ENCODE measurements around the gene UBE2O.

UBE2O gene

DNA sequence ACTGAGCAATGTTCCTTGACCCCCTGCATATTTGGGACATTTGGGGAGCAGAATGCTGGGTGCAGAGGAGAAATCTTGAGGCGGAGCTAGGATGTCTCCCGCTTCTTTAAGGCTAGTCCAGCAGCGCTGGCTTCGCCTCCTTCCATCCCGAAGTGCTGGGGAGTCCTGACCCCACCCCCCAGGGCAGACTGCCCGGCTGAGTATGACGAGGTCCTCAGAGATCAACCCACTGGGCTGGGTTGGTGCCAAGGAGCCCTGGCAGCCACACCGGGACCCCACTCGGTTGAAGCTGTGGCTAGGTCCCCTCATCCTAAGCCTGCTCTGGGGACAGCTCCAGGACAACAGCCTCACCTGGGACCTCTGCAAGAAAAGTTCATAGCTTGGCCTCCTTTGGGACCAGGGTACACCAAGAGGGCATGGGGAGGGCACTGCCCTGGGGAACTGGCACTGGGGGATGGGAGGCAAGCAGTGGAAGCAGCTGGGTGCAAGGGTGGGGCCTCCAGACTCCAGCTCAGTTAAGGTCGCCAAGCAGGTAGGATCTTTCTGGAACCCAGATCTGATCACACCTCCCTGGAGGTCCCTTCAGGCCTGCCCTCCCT is 37.3 kb upstream of the UBE2O start:
- DNase-seq: no peak
- in situ Hi-C loops (cut with HindIII; ENCODE audit: low pct_ligation_motif_present, low pct_unique_long_range_greater_than_20kb, low sequenced_read_pairs): no loop called here

DNA sequence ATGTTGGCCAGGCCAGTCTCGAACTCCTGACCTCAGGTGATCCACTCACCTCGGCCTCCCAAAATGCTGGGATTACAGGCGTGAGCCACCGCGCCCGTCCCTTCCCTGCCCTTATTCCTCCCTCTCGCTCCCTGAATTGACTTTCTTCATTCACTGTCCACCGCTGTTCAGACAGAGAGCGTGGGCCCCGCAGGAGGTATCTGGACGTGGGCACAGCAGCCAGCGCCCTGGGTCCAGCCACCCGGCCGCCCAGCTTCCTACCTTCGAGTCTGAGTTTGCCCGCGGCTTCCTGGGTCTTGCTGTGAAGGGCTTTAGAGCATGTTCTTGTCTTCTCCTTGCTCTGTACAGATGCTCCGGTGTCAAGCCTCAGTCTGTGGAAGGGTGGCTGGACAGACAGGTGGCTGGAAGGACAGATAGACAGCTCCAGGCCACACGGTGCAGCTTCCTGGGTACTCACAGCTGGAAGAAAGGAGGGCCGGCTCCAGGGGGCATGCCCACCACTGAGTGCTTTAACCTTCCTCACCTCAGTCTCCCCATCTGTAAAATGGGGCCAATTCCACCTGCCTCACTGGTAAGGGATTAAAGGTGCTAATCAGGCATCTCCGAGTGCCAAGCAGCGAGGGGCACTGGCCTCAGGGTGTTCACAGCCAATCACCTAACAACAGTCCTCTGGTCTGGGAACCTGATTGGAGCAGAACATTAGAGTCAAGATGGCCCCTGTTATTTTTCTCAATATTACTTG is 34.7 kb upstream of the UBE2O start:
- no peak for DNase-seq
- in situ Hi-C loops (cut with HindIII; ENCODE audit: low pct_ligation_motif_present, low pct_unique_long_range_greater_than_20kb, low sequenced_read_pairs): no loop called here

DNA sequence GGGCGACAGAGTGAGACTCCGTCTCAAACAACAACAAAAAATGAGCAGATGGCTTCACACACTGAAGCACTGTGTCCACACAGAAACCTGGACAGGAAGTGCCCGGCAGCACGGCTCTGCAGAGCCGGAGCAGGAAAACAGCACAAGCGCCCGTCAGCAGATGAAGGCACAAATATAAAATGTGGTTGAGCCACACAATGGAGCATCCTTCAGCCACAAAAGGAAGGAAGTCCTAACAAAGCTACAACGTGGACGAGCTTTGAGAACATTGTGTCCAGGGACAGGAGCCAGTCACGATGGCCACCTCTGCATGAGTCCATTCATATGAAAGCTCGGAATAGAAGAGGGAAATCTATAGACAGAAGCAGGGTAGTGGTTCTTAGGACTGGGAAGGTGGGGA is 32.6 kb upstream of the UBE2O start:
- in situ Hi-C loops (cut with HindIII; ENCODE audit: low pct_ligation_motif_present, low pct_unique_long_range_greater_than_20kb, low sequenced_read_pairs): no loop called here
- no peak for DNase-seq

DNA sequence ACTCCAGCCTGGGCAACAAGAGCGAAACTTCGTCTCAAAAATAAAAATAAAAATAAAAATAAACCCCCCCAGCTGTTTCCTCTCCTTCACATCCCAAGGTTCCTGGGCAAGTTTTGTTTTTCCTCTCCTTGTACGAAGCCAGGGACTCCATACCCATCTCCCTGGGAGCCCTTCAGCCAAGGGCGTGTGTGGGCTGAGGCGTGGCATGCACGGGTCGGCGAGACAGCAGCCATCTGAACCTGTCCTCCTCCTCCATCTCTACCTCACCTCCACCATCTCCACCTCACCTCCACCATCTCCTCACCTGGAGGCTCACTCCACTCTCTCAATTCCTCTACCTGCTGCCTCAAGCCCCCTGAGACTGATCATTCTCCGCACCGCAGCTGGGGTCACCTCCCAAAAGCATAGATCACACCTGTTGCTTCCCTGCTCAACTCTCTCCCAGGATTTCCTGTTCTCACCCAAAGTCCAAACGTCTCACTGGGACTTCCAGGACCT is 31.3 kb upstream of the UBE2O start:
- in situ Hi-C loops (cut with HindIII; ENCODE audit: low pct_ligation_motif_present, low pct_unique_long_range_greater_than_20kb, low sequenced_read_pairs): no loop called here
- DNase-seq: no peak

DNA sequence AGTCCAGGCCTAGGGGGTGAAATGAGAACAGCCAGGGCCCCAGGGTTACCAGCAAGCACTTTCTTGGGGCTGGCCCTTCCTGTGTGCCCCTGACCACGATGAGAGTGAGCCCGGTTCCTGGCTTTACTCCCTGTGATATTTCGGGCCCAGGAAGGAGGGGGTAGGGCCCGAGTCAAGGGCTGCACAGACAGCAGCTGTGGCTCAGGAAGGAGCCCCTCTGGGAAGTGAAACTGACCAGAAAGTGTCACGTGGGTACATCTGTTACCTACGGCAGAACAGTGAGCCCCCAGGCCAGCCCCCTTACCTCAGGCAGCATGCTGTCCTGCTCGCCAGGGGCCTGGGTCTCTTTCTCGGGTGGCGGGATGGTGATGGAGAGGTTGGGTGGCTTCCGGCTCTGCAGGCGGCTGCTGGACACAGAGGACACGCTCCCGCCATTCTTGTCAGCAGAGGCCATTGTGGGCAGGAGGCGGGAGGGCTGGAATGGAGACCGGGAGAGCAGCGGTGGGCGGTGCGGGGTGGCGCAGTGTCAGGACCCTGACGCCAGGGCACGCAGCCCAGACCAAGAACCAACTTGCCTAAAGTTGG is 28.2 kb upstream of the UBE2O start:
- in situ Hi-C loops (cut with HindIII; ENCODE audit: low pct_ligation_motif_present, low pct_unique_long_range_greater_than_20kb, low sequenced_read_pairs): no loop called here
- no peak for DNase-seq

DNA sequence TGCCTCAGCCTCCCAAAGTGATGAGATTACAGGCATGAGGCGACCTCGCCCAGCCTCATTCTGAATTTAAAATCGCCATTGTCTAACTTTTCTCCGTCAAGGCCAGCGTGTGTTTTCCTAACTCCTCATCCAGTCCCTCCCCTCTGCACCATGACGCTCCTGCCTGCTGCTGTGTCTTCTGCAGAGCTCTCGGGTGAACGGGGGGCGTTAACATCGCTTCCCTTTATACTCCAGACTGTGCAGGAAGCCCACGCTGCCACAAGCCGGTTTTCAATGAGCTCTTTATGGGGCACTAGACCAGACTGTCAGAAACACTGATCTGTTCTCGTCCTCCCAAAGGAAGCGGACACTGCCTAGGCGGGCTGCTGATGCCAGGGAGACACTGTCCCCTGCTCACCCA is 27.7 kb upstream of the UBE2O start:
- no peak for DNase-seq
- in situ Hi-C loops (cut with HindIII; ENCODE audit: low pct_ligation_motif_present, low pct_unique_long_range_greater_than_20kb, low sequenced_read_pairs): no loop called here

DNA sequence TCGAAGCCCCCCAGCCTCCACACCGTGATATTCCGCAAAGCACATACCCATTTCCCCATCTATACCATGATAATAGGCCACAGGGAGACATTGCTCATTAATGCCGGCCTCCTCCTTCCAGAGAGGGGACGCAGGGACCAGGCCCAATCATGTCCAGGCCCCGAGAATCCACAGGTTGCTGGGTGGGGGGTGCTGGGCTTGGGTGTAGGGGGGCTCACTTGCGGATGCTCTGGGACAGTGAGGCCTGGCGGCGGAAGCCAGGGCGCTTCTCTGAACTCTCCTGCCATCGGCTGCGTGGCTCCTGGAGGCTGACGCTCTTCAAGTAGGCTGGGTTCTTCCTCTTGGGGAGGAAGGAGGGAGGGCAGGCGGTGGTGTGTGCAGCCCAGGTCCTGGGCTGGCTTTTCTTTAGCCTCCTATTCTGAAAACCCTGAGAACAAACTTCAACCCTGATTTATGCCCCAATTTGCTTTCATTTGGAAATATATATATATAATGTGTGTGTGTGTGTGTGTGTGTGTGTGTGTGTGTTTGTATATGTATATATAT is 26.6 kb upstream of the UBE2O start:
- no peak for DNase-seq
- in situ Hi-C loops (cut with HindIII; ENCODE audit: low pct_ligation_motif_present, low pct_unique_long_range_greater_than_20kb, low sequenced_read_pairs): no loop called here

DNA sequence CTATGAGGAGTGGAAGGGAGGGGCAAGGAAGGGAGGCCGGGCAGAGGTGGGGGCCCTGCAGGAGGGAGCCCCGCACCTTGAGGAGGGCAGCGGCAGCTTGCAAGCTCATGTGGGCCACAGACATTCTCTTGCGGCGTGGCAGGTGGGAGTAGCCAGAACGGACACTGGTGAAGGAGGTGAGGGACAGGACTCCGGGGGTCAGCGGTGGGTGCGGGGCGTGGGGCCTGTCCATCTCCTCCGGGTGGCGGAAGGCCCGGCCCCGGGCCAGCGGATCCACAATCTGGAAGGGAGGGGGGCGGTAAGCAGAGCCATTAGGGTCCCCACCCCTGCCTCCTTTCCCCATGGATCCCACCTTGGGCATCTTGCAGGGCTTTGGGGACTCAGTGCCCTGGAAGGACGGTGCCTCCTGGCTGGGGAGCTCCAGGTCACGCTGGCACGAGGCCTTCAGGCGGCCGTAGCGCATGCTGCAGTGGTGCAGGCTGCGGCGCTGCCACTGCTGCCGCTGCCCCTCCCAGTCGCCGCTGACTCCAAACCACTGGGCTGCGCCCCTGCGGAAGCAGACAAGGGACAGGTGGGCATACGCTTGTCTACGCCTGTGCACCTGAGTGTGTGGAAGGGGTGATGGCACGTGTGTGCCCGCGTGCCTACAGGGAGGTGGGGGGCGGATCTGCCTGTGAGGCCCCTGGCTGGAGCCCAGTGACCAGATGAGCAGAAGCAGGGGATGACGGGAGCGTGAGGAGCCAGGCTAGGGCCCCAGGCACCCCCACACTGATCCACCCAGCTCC is 26.0 kb upstream of the UBE2O start:
- in situ Hi-C loops (cut with HindIII; ENCODE audit: low pct_ligation_motif_present, low pct_unique_long_range_greater_than_20kb, low sequenced_read_pairs): no loop called here
- no peak for DNase-seq

DNA sequence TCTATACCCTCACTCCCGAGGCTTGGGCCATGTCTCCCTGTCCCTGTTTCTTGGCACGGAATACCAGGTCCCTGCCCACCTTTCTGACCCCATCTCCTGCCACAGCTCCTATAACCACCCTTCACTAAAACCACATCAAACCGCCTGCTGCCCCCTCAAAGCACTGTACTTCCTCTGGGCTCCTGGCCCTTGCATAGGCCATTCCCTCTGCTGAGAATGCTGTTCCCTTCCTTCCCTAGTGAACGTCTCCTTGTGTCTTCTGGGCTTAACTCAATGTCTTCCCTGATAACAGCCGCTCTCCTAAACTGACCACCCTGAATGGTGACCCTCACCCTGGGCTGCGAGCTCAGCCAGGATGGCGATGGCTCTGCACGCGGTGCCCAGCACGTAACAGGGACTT is 25.1 kb upstream of the UBE2O start:
- in situ Hi-C loops (cut with HindIII; ENCODE audit: low pct_ligation_motif_present, low pct_unique_long_range_greater_than_20kb, low sequenced_read_pairs): no loop called here
- DNase-seq: no peak

DNA sequence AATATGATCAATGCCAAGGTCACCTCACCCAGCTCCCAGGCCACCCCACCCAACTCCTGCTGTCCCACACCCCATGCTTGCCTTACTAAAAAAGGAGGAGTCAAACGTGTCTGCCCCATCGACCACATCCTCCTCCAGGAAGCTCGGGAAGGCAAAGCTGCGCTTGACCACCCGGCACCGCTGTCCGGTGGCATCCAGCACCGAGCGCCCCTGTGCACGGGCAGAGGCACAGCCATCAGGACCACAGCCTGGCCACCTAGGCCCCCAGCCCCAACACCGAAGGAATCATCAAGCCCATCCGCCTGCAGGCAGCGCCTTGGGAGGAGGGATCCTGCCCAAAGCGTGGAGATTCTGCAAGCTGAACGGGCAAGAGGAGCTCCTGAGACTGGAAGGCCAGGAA is 24.6 kb upstream of the UBE2O start:
- no peak for DNase-seq
- in situ Hi-C loops (cut with HindIII; ENCODE audit: low pct_ligation_motif_present, low pct_unique_long_range_greater_than_20kb, low sequenced_read_pairs): no loop called here

DNA sequence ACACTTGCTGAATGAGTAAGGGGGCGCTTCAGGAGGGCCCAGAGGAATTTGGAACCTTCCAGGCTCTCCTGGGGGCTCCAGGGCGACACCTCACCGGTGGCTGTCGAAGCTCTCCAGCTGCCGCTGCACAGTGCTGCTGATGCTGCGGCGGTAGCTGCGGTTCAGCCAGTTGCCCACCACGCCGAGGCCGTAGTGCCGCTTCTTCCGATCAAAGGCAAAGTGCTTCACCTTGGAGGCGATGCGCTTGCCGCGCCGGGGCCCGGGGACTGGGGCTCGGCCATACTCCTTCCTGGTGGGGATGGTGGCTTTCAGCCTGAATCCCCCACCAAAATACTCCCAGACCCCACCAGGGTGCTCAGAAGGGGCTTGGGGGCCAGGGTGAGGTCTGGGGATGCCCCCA is 23.8 kb upstream of the UBE2O start:
- no peak for DNase-seq
- in situ Hi-C loops (cut with HindIII; ENCODE audit: low pct_ligation_motif_present, low pct_unique_long_range_greater_than_20kb, low sequenced_read_pairs): no loop called here

DNA sequence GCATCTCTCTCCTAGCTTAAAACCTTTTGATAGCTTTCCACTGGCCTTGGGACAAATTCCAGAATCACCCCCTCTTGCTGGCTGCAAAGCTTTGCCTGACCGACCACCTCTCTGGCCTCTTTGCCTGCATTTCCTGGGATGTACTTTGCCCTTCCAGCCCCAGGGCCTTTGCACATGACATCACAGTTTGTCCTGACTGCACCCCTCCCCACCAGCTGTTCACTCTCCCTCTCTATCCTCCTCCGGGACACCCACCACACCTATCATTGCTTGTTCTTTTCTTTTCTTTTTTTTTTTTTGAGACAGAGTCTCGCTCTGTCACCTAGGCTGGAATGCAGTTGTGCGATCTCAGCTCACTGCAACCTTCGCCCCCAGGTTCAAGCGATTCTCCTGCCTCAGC is 22.4 kb upstream of the UBE2O start:
- no peak for DNase-seq
- in situ Hi-C loops (cut with HindIII; ENCODE audit: low pct_ligation_motif_present, low pct_unique_long_range_greater_than_20kb, low sequenced_read_pairs): no loop called here

DNA sequence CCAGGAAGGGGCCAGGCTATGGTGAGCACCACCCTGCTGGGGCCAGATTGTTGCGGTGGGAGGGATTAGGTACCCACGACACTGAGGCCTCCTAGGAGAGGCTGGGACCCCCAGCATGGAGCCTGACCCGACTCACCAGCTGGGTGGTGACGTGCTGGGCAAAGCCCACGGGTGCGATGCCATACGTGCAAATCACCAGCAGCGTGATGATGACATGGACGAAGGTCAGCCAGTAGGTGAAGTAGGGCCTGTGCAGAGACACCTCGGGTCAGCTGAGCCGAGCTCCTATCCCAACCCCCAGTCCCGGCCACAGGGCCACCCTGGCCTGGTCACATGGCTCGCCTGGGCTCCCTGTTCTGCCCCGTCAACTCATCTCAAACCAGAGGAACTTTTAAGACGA is 21.9 kb upstream of the UBE2O start:
- DNase-seq: no peak
- in situ Hi-C loops (cut with HindIII; ENCODE audit: low pct_ligation_motif_present, low pct_unique_long_range_greater_than_20kb, low sequenced_read_pairs): no loop called here

DNA sequence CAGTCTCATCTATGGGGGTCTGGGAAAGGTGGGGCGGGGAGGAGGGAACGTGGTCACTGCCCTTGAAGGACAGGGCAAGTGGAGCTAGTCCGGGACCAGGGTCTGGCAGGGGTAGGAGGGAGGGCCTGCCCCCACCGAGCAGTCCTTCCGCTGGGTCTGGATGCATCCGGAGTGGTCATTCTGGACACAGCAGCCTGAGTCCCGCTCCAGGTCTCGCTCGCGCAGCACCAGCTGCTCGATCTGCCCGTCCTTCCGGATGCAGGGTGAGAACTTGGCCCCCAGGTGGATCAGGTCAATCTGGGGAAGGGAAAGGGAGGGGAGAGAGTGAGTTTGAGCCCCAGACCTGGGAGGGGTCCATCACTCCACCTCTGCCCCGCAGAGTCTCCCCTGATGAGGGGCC is 21.3 kb upstream of the UBE2O start:
- in situ Hi-C loops (cut with HindIII; ENCODE audit: low pct_ligation_motif_present, low pct_unique_long_range_greater_than_20kb, low sequenced_read_pairs): no loop called here
- DNase-seq: no peak

DNA sequence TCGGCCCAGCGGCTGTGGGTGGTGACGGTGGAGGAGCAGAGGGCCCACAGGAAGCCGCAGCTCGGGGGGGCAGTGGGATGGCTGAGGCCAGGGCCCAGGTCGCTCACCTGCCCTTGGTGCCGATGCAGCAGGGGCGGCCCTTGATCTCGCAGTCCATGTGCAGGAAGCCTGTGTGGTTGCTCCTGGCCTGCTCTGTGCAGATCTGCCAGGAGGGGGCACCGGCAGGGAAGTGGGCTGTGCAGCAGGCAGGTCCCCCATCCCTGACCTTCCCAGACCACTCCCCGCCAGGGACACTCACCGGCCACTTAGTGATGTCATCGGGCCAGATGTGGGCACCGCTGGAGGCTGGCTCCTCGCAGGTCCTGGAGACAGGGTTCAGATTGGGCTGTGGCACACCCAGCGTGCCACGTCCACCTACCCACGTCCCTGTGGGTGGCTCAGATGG is 20.6 kb upstream of the UBE2O start:
- in situ Hi-C loops (cut with HindIII; ENCODE audit: low pct_ligation_motif_present, low pct_unique_long_range_greater_than_20kb, low sequenced_read_pairs): no loop called here
- peak; percentile 35 for DNase-seq

DNA sequence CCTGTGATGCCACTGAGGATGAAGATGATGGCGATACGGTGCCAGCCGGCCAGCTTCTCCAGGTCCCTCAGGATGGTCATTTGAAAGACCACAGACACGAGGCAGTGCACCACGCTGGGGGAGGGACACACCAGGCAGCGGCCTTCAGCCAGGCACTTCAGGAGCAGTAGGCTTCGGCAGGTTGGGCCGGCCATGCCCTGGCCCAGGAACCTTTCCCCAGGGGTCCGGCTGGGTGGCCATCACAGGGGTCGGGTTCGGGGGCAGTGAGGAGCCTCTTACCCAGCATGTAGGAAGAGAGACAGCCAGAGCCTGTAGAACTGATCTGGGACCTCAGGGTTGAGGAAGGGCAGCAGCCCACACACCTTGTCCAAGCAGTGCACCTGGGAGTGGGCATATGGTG is 19.8 kb upstream of the UBE2O start:
- in situ Hi-C loops (cut with HindIII; ENCODE audit: low pct_ligation_motif_present, low pct_unique_long_range_greater_than_20kb, low sequenced_read_pairs): no loop called here
- DNase-seq: no peak

DNA sequence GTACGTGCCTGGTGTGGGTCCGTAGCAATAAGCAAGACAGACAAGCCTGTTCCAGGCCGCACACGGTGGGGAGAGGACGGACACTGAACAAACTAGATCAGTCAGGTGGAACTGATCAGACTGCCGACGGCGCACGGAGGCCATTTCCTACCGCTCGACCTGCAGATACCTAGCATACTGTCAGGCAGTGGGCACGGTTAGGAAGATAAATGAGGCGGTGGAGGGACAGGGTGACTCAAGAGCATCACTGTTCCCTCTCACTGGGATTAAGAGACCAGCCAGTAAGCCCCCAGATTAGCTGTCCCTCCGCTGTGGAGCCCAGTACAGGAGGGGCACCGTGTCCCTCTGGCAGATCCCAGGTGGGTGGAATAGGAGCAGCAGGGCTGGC is 19.3 kb upstream of the UBE2O start:
- in situ Hi-C loops (cut with HindIII; ENCODE audit: low pct_ligation_motif_present, low pct_unique_long_range_greater_than_20kb, low sequenced_read_pairs): no loop called here
- no peak for DNase-seq

DNA sequence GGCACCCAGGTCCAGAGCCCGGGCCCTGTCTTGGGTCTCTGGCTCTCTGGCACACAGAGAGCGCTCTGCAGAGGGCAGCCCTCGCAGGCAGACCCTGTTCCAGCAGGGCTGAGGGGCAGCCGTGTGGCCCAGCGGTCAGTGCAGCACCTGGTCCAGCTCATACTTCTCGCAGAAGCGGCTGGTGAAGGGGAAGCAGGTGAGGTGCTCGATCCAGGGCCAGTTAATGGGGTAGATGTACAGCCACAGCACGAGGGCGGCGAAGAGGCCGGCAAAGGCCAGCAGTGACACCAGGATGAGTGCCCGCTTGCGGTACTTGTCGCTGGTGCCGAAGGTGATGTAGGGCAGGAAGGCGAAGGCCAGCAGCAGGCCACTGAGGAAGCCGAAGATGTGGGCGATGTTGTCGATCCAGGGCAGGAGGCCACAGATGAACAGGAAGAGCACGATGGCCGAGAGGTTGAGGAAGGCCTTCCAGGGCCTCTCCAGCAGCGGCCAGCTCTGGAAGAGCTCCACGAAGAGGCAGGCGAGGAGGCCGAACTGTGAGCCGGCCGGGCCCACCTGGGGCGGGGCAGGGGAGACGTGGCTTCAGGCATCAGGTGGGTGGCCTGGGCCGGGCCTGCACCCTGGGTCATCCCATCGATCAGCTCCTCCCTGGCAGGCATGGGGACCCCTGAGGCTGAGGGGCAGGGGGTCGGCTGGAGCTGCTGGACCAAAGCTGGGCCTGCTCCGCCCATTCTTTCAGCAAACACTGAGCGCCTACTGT is 18.7 kb upstream of the UBE2O start:
- in situ Hi-C loops (cut with HindIII; ENCODE audit: low pct_ligation_motif_present, low pct_unique_long_range_greater_than_20kb, low sequenced_read_pairs): no loop called here
- DNase-seq: no peak

Data from ACHN (cell line).